RCC 7860 (cell line): ENCODE results near the gene VCAM1.
A peak's percentile ranks its signal among the peaks of the same experiment; 100 is the strongest.

Experiments
- DNase-seq: peaks from one replicate; pipeline ENCODE4 v3.0.0-alpha.2; 2015; ENCODE audit warnings: low spot score
- FAIRE-seq: peaks from 2 replicates; lab custom pipeline; 2012; peaks lifted over from hg19 to GRCh38; lab: Jason Lieb, UNC

The VCAM1 gene

DNA sequence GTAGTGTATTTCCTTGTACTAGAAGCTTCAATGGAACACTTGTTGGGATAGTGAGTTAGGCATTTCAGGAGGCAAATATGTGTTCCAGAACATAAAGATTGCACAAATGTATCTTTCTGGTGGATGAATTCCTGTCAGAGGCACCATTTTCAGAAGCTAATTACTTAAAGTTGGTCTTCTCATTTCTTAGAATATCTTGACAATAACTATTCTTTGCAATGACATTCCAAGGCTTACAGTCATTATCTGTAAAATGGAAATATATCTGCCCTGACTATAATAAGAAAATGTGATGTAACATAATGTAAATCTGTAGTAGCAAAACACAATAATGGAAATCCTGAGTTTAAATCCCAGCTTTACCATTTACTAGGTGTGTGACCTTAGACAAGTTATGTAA lies 2.7 kb downstream of the VCAM1 start:
- FAIRE-seq: peak; percentile 29
- no peak for DNase-seq

GRCh38 chr1:100724281-100724680 lies 4.7 kb downstream of the VCAM1 start:
- DNase-seq: no peak
- FAIRE-seq: no peak

GRCh38 chr1:100730130-100730529 lies 10.6 kb downstream of the VCAM1 start:
- no peak for DNase-seq
- FAIRE-seq: no peak

DNA sequence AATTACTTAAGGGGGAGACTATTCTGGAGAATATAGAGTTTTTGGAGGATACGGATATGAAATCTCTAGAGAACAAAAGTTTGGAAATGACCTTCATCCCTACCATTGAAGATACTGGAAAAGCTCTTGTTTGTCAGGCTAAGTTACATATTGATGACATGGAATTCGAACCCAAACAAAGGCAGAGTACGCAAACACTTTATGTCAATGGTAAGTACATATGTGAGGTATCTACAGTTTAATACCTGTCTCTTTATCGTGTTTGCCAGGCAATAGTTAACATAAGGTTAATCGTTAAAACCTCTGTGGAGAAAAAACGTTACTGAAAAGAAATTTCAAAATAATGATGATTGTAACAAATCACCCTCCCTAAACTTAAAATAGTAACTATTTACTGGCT lies 11.8 kb downstream of the VCAM1 start:
- FAIRE-seq (no peak), DNase-seq (no peak)

GRCh38 chr1:100731758-100732157 lies 12.2 kb downstream of the VCAM1 start:
- no peak for DNase-seq
- FAIRE-seq: no peak

- DNase-seq (peak; percentile 87), FAIRE-seq (peak; percentile 98)
These were observed 15.1 kb downstream of the VCAM1 start for GRCh38 chr1:100734676-100735075.

GRCh38 chr1:100735244-100735643 lies 15.7 kb downstream of the VCAM1 start:
- DNase-seq (no peak), FAIRE-seq (no peak)

DNA sequence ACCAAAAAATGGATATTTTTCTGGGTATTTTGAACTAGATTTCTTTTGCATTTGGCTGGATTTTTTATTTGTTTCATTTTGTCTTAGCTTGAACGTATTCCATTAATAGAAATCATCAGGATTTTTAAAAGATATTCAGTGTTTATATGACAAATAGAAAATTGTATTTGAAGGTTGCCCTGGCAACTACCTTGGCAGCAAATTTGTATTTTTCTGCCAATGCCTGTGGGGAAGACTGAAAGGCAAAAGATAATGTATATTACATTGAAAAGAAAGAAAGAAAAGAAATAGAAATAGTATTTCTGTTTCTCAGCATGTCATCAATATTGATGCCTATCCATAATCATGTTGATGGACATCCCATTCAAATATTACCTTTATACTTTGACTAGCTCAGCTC lies 16.8 kb downstream of the VCAM1 start:
- no peak for FAIRE-seq
- no peak for DNase-seq

GRCh38 chr1:100736746-100737145 lies 17.2 kb downstream of the VCAM1 start:
- FAIRE-seq: peak; percentile 11
- DNase-seq: peak; percentile 23

GRCh38 chr1:100746542-100746932 lies 27.0 kb downstream of the VCAM1 start:
- no peak for FAIRE-seq
- no peak for DNase-seq

GRCh38 chr1:100747771-100748170 lies 28.2 kb downstream of the VCAM1 start:
- FAIRE-seq (no peak), DNase-seq (no peak)

DNA sequence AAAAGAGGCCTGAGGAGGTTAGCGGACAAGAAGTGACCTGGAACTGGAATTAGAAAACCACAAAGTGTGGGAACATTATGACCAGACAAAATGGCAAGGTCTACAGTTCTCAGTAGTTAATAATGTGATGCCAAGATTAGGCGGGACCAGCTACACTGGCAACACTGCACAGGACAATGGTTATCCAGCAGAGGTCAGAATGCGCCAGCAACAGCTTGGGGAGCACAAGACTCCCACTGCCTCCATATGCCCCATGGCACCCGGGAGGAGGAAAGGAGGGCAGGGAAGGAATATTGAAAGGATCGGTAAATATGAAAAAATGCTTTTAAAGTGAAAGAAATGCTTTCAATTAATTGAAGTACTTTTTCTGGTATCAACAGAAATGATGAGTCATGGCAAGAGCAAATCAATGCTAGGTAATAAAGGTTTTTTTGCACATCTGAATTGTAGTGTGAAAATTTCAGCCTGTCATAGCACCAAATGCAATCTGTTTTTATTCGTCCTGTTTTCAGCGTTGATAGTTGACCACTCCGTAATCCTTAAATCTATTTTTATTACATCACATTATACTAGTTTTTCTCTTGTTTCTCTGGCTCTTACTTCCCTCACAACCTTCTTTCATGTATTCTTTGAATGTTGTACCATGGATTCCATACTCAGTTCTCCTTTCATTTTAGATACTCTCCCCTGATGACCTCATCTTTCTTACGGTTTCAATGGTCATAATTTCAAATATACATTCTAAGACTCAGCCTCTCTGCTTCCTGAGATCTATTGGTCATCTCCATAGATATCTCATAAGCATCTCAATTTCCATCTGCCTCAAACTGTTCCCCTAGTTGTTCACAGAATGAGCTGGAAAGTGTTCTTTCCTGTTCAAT lies 30.7 kb downstream of the VCAM1 start:
- DNase-seq: no peak
- FAIRE-seq: no peak

- FAIRE-seq (no peak), DNase-seq (no peak)
These were observed 33.2 kb downstream of the VCAM1 start for GRCh38 chr1:100752791-100753190.

DNA sequence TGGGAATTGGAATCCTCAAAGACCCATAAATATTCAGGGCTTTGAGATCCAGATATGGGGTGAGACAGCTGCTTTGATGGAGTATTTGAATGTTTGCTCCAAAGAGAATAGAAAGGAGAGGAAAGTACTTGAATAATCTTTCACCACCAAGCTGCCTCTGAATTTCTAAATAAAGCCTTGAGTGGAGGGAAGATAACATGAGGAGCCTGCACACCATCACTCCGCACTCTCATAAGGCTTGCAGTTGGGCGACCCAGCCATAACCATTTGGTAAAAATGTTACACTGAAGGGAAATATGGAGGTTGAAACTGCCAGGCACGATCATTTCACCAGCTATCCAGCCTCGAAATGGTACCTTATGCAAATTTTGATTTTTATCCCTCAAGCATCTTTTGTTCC lies 38.4 kb downstream of the VCAM1 start:
- DNase-seq (no peak), FAIRE-seq (no peak)

- no peak for DNase-seq
- FAIRE-seq: no peak
These were observed 39.6 kb downstream of the VCAM1 start for GRCh38 chr1:100759188-100759587.

- DNase-seq: no peak
- no peak for FAIRE-seq
These were observed 41.0 kb downstream of the VCAM1 start for GRCh38 chr1:100760511-100760910.

DNA sequence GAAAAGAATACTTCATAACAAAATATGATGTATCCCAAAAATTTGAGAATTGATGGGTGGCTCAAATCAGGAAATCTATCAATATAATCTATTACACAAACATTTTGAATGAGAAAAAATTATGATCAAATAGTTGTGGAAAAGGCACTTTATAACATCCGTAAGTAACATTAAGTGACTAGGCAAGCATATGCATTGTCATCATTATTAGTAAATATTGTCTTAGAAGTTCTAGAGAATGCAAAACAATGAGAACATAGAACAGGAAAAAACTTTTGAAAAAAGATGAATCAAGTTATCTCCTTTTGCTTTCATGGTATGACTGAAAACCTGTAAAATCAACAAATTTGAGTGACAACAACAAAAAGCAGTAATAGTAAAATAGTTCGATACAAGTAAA lies 42.9 kb downstream of the VCAM1 start:
- no peak for DNase-seq
- no peak for FAIRE-seq

DNA sequence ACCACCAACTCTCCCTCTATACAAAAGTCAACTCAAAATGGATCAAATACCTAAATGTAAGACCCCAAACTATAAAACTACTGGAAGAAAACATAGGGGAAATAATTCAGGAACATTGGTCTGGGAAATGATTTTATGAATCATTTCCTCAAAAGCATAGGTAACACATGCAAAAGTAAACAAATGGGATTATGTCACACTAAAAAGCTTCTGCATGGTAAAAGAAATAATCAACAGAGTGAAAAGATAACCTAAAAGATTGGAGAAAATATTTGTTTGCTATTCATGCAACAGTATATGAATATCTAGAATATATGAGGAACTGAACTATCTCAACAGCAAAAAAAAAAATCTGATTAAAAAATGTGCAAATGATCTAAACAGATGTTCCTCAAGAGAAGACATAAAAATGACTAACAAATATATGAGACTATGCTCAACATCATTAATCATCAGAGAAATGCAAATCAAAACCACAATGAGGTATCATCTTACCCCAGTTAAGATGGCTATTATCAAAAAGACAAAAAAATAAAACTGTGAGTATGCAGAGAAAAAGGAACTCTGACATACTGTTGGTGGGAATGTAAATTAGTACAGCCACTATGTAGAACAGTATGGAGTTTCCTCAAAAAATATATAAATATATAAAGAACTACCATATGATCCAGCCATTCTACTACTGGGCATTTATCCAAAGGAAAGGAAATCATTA lies 47.8 kb downstream of the VCAM1 start:
- DNase-seq: no peak
- no peak for FAIRE-seq

GRCh38 chr1:100769323-100769722 lies 49.8 kb downstream of the VCAM1 start:
- FAIRE-seq: no peak

GRCh38 chr1:100769906-100770646 lies 50.5 kb downstream of the VCAM1 start:
- FAIRE-seq: no peak
- DNase-seq: no peak

More at GRCh38 chr1:100769323-100769722, 49.8 kb downstream of the VCAM1 start:
- DNase-seq: no peak

DNA sequence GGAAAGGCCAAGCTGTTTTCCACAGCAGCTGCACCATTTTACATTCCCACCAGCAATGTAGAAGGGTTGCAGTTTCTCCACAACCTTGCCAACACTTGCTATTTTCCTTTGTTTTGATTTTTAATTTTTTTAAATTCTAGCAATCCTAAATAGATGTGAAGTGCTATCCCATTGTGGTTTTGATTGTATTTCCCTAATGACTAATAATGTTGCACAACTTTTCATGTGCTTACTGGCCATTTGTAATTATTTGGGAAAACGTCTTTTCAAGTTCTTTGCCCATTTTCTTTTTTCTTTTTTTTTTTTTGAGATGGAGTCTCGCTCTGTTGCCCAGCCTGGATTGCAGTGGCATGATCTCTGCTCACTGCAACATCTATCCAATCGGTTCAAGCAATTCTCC lies 53.9 kb downstream of the VCAM1 start:
- no peak for FAIRE-seq
- DNase-seq: no peak
